ENCODE measurements around the gene KIAA0825. TPM values are rescaled to one million over a fixed set of nuclear protein-coding genes. Genes with fewer than 3 reads are reported as not detected.

The KIAA0825 gene
- total RNA-seq, 1 experiment from 2014 or later: 1.3 TPM

GRCh38 chr5:94481059-94481458 is 137.3 kb downstream of the KIAA0825 start (continued):
- TF ChIP-seq, protein P1, sequence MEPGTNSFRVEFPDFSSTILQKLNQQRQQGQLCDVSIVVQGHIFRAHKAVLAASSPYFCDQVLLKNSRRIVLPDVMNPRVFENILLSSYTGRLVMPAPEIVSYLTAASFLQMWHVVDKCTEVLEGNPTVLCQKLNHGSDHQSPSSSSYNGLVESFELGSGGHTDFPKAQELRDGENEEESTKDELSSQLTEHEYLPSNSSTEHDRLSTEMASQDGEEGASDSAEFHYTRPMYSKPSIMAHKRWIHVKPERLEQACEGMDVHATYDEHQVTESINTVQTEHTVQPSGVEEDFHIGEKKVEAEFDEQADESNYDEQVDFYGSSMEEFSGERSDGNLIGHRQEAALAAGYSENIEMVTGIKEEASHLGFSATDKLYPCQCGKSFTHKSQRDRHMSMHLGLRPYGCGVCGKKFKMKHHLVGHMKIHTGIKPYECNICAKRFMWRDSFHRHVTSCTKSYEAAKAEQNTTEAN (CRISPR knock-in tag; IDR thresholded peaks at IDR 0.05): no peak
- TF ChIP-seq, protein P2, sequence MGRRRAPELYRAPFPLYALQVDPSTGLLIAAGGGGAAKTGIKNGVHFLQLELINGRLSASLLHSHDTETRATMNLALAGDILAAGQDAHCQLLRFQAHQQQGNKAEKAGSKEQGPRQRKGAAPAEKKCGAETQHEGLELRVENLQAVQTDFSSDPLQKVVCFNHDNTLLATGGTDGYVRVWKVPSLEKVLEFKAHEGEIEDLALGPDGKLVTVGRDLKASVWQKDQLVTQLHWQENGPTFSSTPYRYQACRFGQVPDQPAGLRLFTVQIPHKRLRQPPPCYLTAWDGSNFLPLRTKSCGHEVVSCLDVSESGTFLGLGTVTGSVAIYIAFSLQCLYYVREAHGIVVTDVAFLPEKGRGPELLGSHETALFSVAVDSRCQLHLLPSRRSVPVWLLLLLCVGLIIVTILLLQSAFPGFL (CRISPR knock-in tag; IDR thresholded peaks at IDR 0.05; ENCODE audit: borderline replicate concordance): no peak
- no peak for TF ChIP-seq NFE2L1 (CRISPR knock-in tag; IDR thresholded peaks at IDR 0.05)

DNA sequence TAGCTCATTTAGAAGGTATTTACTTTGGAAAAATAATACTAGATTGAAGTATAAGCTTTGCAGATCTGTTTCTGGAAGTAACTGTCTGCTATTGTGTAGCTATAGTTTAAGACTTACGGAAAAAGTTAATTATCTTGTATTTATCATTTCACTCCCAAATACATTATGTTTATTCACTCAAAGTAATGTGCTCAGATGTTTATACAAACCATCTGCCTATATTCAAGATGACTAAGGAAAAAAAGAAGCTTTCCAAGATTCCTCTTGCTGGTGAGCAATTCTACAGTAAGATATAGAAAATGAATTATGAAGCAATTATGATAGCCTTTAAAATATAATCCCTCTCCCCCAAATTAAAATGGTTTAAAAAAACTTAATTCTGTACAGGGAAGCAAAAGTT is 137.9 kb downstream of the KIAA0825 start:
- H3K4me1 Mint-ChIP-seq: no peaks in the 10 kb centered on the region
- TF ChIP-seq MLX (CRISPR knock-in tag; IDR thresholded peaks at IDR 0.05): no peak
- TF ChIP-seq, protein P3, sequence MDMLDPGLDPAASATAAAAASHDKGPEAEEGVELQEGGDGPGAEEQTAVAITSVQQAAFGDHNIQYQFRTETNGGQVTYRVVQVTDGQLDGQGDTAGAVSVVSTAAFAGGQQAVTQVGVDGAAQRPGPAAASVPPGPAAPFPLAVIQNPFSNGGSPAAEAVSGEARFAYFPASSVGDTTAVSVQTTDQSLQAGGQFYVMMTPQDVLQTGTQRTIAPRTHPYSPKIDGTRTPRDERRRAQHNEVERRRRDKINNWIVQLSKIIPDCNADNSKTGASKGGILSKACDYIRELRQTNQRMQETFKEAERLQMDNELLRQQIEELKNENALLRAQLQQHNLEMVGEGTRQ (CRISPR knock-in tag; IDR thresholded peaks at IDR 0.05): no peak
- TF ChIP-seq, protein P4, sequence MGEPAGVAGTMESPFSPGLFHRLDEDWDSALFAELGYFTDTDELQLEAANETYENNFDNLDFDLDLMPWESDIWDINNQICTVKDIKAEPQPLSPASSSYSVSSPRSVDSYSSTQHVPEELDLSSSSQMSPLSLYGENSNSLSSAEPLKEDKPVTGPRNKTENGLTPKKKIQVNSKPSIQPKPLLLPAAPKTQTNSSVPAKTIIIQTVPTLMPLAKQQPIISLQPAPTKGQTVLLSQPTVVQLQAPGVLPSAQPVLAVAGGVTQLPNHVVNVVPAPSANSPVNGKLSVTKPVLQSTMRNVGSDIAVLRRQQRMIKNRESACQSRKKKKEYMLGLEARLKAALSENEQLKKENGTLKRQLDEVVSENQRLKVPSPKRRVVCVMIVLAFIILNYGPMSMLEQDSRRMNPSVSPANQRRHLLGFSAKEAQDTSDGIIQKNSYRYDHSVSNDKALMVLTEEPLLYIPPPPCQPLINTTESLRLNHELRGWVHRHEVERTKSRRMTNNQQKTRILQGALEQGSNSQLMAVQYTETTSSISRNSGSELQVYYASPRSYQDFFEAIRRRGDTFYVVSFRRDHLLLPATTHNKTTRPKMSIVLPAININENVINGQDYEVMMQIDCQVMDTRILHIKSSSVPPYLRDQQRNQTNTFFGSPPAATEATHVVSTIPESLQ (CRISPR knock-in tag; IDR thresholded peaks at IDR 0.05): no peak
- no peak for TF ChIP-seq RELA (CRISPR knock-in tag; IDR thresholded peaks at IDR 0.05; ENCODE audit: borderline replicate concordance)
- TF ChIP-seq NR2C2 (CRISPR knock-in tag; IDR thresholded peaks at IDR 0.05): no peak
- TF ChIP-seq, protein P5, sequence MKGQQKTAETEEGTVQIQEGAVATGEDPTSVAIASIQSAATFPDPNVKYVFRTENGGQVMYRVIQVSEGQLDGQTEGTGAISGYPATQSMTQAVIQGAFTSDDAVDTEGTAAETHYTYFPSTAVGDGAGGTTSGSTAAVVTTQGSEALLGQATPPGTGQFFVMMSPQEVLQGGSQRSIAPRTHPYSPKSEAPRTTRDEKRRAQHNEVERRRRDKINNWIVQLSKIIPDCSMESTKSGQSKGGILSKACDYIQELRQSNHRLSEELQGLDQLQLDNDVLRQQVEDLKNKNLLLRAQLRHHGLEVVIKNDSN (CRISPR knock-in tag; IDR thresholded peaks at IDR 0.05): no peak
- TF ChIP-seq, protein P6, sequence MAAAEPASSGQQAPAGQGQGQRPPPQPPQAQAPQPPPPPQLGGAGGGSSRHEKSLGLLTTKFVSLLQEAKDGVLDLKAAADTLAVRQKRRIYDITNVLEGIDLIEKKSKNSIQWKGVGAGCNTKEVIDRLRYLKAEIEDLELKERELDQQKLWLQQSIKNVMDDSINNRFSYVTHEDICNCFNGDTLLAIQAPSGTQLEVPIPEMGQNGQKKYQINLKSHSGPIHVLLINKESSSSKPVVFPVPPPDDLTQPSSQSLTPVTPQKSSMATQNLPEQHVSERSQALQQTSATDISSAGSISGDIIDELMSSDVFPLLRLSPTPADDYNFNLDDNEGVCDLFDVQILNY (CRISPR knock-in tag; IDR thresholded peaks at IDR 0.05): no peak
- TF ChIP-seq ZNF219 (CRISPR knock-in tag; IDR thresholded peaks at IDR 0.05; ENCODE audit: borderline replicate concordance): no peak
- no peak for TF ChIP-seq MAX (CRISPR knock-in tag; IDR thresholded peaks at IDR 0.05)
- no peak for TF ChIP-seq MXD4 (CRISPR knock-in tag; IDR thresholded peaks at IDR 0.05; ENCODE audit: borderline replicate concordance)
- no peak for TF ChIP-seq FOXP4 (CRISPR knock-in tag; IDR thresholded peaks at IDR 0.05)
- TF ChIP-seq NR1H2 (CRISPR knock-in tag; IDR thresholded peaks at IDR 0.05): no peak
- TF ChIP-seq RORB (CRISPR knock-in tag; IDR thresholded peaks at IDR 0.05): no peak
- CTCF ChIA-PET: no interaction called here
- no peaks in the 10 kb centered on the region for H3K9me3 Mint-ChIP-seq
- POLR2A ChIA-PET: no interaction called here
- DNase-seq (ENCODE audit: low spot score): no peak
- no peak overlapping the region for H3K4me3 Mint-ChIP-seq
- ATAC-seq: no peak
- no peaks in the 10 kb centered on the region for H3K27me3 Mint-ChIP-seq (ENCODE audit: low read depth)
- H3K27ac Mint-ChIP-seq: no peak overlapping the region
- no peaks in the 10 kb centered on the region for H3K36me3 Mint-ChIP-seq
